Gastroesophageal sphincter (tissue), 4 donors: ENCODE data around the gene GLIPR1L2. TPM values are rescaled to one million over a fixed set of nuclear protein-coding genes. Genes with fewer than 3 reads are reported as not detected.
"Not testable (repeated sequence)": the region's sequence is repeated elsewhere in the genome, so short reads cannot be mapped to it uniquely, and the experiment has no call there.

Experiments used
- ATAC-seq: fragments of 150-250 bp; one replicate; pipeline ENCODE4 v1.9.1; 2016; ENCODE audit warnings: mild to moderate bottlenecking, moderate library complexity
- H3K27ac ChIP-seq, 4 donors: fragments of 200-600 bp; sonication (generic) in 3 of 4; 1 replicate in 3 of 4; 2 replicates in 1 of 4; pipeline ENCODE4 v1.5.1; 2016 to 2019
- H3K27me3 ChIP-seq: fragments of 200-600 bp; sonication (generic); one replicate; pipeline ENCODE4 v1.5.1; 2019
- H3K36me3 ChIP-seq, 2 donors: fragments of 200-600 bp; sonication (generic); one replicate each; pipeline ENCODE4 v1.5.1; 2019; ENCODE audit warnings: control low read depth in 1 of 2
- H3K4me1 ChIP-seq, 3 donors: fragments of 200-600 bp; sonication (generic); 1 replicate in 2 of 3; 2 replicates in 1 of 3; pipeline ENCODE4 v1.5.1; 2016 to 2019; ENCODE audit warnings: control low read depth in 2 of 3
- H3K4me3 ChIP-seq, 2 donors: fragments of 200-600 bp; sonication (generic); one replicate each; pipeline ENCODE4 v1.5.1; 2019; ENCODE audit warnings: mild to moderate bottlenecking in 1 of 2, moderate library complexity in 1 of 2
- H3K9me3 ChIP-seq, 3 donors: fragments of 200-600 bp; sonication (generic); one replicate each; pipeline ENCODE4 v1.5.1; 2017 to 2019; ENCODE audit warnings: control low read depth in 2 of 3
- EP300 ChIP-seq: sonication (generic); formaldehyde crosslinking; IDR thresholded peaks from one replicate; pipeline ENCODE4 v1.6.1; 2017; ENCODE audit warnings: antibody characterized with exemption, mild to moderate bottlenecking
- POLR2A ChIP-seq, 2 donors: fragments of 450-650 bp; IDR thresholded peaks; one replicate each; pipeline ENCODE4 v1.6.1; 2017; ENCODE audit warnings: antibody characterized with exemption in 2 of 2, mild to moderate bottlenecking in 2 of 2, moderate library complexity in 1 of 2
- POLR2AphosphoS5 ChIP-seq: sonication (generic); formaldehyde crosslinking; IDR thresholded peaks from one replicate; pipeline ENCODE4 v1.6.1; 2017; ENCODE audit warnings: antibody characterized with exemption
- WGBS, 2 donors: methylation state at CpG; one replicate each; pipeline ENCODE4 v1.1.5; 2018; ENCODE audit warnings: low coverage in 1 of 2; 5-methylcytosine and 5-hydroxymethylcytosine counted together
- total RNA-seq, 4 donors: library from RNA; depleted of rRNA; stranded (reverse); fragments of >200 nt; gene quantifications; one replicate each; pipeline ENCODE4 v1.1.0, GENCODE V29; 2016
- TF ChIP-seq, protein P1 (sequence below), 4 experiments: fragments of 200-600 bp in 2 of 4; fragments of 450-650 bp in 2 of 4; sonication (generic) in 1 of 4; IDR thresholded peaks; one replicate each; pipeline ENCODE4 v1.5.1; 2017 to 2019; ENCODE audit warnings: antibody characterized with exemption in 4 of 4, mild to moderate bottlenecking in 2 of 4, moderate library complexity in 2 of 4

Gene GLIPR1L2
- total RNA-seq, 4 donors from 2014 or later, result 0.13 to 2.3 (median 1.2) TPM

DNA sequence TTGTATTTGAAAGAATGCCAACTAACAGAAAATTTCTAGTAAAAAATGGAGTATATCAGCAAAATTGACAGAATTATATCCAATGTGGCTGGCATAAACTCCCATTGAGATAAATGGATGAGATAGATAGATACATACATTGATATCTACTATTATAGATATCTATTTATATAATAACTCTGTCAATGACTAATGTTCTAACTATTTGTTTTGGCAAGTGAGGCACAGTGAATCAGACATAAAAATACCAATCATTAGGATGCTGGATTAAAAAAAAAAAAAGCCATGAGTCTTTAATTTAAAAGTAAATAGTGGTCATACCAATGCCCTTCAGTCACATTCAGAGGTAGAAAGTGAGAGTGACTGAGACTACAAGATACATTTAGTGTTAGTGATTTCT is 56.0 kb downstream of the GLIPR1L2 start:
- no peaks in the 10 kb centered on the region for H3K36me3 ChIP-seq
- H3K27me3 ChIP-seq, result peaks cover 2% of the 10 kb centered on the region
- H3K4me3 ChIP-seq, result no peak overlapping the region
- H3K9me3 ChIP-seq, result peaks cover 0 to 3% (median 0%) of the 10 kb centered on the region in 3 donors
- no peak overlapping the region for H3K27ac ChIP-seq
- TF ChIP-seq EP300, result no peak
- no peaks in the 10 kb centered on the region for H3K4me1 ChIP-seq
- ATAC-seq, result no peak

DNA sequence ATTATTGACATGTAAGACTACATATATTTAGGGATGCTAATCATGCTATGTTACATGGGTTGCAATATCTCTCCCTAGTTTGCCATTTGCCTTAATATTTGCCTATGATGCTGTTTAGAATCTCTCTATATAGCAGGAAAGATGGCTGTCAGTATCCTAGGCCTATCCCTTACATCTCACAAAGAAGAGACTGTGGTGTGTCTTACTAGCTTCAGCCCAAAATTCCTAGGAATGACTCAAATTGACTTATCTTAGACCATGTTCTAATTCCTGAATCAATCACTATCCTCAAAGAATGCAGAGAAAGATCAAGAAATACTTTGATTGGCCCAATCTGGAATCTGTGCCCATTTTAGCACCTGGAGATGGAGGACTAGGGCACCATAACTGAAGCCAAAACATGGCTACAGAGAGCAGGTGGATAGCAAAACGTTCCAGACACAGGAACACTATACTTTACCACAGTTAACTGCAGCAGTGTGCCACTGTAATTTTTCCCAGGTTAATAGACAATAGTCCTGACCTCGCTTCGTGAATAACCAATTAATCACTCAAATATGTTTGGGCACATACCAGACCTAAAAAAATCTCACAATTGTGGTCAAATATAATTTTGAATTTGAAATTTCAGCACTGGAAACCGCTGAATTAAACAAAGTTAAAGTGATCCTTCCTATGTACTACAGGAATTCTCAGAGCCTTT is 57.0 kb downstream of the GLIPR1L2 start:
- TF ChIP-seq EP300 (no peak), POLR2A (IDR thresholded peaks at IDR 0.05) (no peak), POLR2AphosphoS5 (no peak)
- TF ChIP-seq, protein P1, sequence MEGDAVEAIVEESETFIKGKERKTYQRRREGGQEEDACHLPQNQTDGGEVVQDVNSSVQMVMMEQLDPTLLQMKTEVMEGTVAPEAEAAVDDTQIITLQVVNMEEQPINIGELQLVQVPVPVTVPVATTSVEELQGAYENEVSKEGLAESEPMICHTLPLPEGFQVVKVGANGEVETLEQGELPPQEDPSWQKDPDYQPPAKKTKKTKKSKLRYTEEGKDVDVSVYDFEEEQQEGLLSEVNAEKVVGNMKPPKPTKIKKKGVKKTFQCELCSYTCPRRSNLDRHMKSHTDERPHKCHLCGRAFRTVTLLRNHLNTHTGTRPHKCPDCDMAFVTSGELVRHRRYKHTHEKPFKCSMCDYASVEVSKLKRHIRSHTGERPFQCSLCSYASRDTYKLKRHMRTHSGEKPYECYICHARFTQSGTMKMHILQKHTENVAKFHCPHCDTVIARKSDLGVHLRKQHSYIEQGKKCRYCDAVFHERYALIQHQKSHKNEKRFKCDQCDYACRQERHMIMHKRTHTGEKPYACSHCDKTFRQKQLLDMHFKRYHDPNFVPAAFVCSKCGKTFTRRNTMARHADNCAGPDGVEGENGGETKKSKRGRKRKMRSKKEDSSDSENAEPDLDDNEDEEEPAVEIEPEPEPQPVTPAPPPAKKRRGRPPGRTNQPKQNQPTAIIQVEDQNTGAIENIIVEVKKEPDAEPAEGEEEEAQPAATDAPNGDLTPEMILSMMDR (IDR thresholded peaks at IDR 0.05), result no peak
- Histone ChIP-seq H3K27me3 (no peaks in the 10 kb centered on the region), H3K36me3 (no peaks in the 10 kb centered on the region), H3K9me3 (no peaks in the 10 kb centered on the region), H3K27ac (no peak overlapping the region), H3K4me1 (no peaks in the 10 kb centered on the region), H3K4me3 (no peak overlapping the region)
- 45 to 71% methylated on average over 2 to 4 of the region's 4 CpGs for WGBS, 2 donors
- ATAC-seq, result no peak

DNA sequence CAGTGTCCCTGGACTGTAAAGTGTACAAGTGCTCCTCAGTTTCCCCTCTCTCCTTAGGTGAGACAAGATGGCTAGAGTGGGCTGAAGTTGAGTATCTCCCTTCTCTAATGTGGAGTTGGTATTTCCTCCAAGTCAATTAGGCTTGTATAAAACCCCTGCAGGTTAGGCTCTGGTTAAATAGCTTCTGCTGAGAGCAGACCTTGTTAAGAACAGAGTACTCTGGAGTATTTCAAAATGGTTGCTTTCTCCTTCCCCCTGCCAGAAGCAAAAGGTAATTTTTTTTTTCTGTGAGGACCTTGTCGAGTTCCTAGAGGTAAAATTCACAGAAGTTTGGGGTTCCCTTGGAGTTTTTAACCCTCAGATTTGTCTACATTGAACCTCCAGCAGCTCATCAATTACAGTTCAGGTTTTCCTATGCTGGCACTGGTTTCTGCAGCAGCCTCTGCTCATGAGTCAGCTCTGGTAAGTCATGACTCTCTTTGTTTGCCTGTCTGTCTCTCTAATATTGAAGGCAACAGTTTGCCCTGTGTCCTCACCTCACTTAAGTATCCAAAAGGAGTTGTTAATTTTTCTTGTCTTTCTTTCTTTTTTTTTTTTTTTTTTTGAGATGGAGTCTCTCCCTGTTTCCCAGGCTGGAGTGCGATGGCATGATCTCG is 61.9 kb downstream of the GLIPR1L2 start:
- ATAC-seq, result no peak
- Histone ChIP-seq H3K36me3 (no peaks in the 10 kb centered on the region), H3K4me1 (no peaks in the 10 kb centered on the region), H3K27me3 (no peaks in the 10 kb centered on the region), H3K27ac (no peak overlapping the region), H3K4me3 (no peak overlapping the region), H3K9me3 (peaks cover 0 to 4% (median 0%) of the 10 kb centered on the region in 3 donors)
- 36 to 54% methylated on average over 1 to 2 of the region's 3 CpGs for WGBS, 2 donors
- no peak for TF ChIP-seq POLR2AphosphoS5

DNA sequence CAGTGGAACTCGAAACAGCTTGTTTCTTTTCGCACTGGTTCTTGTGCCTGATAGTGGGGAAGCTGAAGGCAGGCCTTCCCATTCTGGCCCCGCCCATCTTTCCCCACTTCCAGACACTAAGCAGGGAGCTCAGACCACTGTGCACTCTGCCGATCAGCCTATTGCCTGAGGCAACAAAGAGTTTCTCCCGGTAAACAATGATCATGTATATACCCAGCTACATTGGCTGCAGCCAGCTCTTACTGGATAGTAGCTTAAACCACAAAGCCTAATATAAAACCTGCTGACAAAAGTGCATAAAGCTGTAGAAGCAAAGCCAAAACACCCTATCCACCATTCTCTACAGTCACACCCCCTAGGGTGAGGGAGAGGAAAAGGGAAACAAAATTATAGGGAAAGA is 65.0 kb downstream of the GLIPR1L2 start:
- Histone ChIP-seq H3K4me1 (no peaks in the 10 kb centered on the region), H3K27ac (no peak overlapping the region), H3K27me3 (no peaks in the 10 kb centered on the region), H3K36me3 (no peaks in the 10 kb centered on the region), H3K9me3 (peaks cover 0 to 11% (median 0%) of the 10 kb centered on the region in 3 donors), H3K4me3 (no peak overlapping the region)
- ATAC-seq, result no peak
- TF ChIP-seq, protein P1 (IDR thresholded peaks at IDR 0.05), result no peak
- TF ChIP-seq POLR2AphosphoS5 (no peak), EP300 (no peak), POLR2A (IDR thresholded peaks at IDR 0.05) (no peak)
- WGBS, 2 donors, result 67 to 68% methylated on average over 1 to 3 of the region's 5 CpGs

DNA sequence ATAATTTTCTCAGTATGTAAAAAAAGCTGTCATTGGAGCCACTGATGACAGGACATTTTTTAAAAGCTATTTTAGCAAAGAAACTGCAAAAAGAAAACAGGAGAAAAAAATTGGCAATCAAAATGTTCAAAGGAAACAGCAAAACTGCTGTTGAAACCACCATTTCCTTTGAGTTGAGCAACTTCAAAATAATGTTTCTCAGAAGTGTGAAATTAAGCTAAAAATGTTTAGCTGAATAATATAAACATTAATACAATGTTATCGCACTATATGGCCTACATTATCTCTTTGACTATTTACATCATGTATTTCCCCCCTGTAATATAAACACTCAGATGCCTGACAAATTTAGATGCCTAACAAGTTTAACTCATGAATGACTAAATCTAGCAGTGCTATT is 66.3 kb downstream of the GLIPR1L2 start:
- no peaks in the 10 kb centered on the region for H3K36me3 ChIP-seq
- no peaks in the 10 kb centered on the region for H3K4me1 ChIP-seq
- H3K27me3 ChIP-seq, result no peaks in the 10 kb centered on the region
- no peak for ATAC-seq
- no peak overlapping the region for H3K4me3 ChIP-seq
- H3K9me3 ChIP-seq, result peaks cover 0 to 11% (median 0%) of the 10 kb centered on the region in 3 donors
- WGBS, 2 donors, result 30 to 67% methylated on average over 1 of the region's 1 CpG
- no peak overlapping the region for H3K27ac ChIP-seq
- TF ChIP-seq EP300 (no peak), POLR2AphosphoS5 (no peak), POLR2A (IDR thresholded peaks at IDR 0.05) (no peak)
- TF ChIP-seq, protein P1 (IDR thresholded peaks at IDR 0.05), result no peak

DNA sequence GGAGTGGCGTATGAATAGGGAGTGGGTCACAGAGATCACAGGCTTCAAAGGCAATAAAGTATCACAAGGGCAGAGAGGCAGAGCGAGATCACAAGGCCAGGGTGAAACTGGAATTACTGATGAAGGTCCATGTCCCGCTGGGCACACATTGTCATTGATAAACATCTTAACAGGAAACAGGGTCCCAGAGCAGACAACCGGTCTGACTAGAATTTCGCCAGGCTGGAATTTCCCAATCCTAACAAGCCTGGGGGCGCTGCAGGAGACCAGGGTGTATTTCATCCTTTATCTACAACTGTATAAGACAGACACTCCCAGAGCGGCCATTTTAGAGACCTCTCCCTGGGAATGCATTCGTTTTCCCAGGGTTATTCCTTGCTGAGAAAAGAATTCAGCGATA is 67.0 kb downstream of the GLIPR1L2 start:
- 83 to 89% methylated on average over 8 to 9 of the region's 9 CpGs for WGBS, 2 donors

More for the DNA sequence above, 67.0 kb downstream of the GLIPR1L2 start:
- ATAC-seq, H3K4me3 ChIP-seq, H3K27me3 ChIP-seq, H3K36me3 ChIP-seq, H3K4me1 ChIP-seq, H3K27ac ChIP-seq: not testable (repeated sequence)
- peaks cover 0 to 11% (median 0%) of the 10 kb centered on the region in 3 donors for H3K9me3 ChIP-seq
